ENCODE measurements around the gene CFAP46. TPM values are rescaled to one million over a fixed set of nuclear protein-coding genes. Genes with fewer than 3 reads are reported as not detected.

The CFAP46 gene
- polyA plus RNA-seq, 3 donors = 0.07 TPM; not detected in 2

- Mint-ChIP-seq H3K27me3 (ENCODE audit: low read depth in 3 of 3) (peaks cover 10 to 35% (median 24%) of the 10 kb centered on the region in 3 donors), H3K4me1 (peaks cover 4% of the 10 kb centered on the region), H3K27ac (no peak overlapping the region), H3K4me3 (no peak overlapping the region), H3K36me3 (no peaks in the 10 kb centered on the region), H3K9me3 (peaks cover 0 to 6% (median 2%) of the 10 kb centered on the region in 7 donors)
- Histone ChIP-seq H3K79me2 (ENCODE audit: insufficient read depth, low read length) (no peaks in the 10 kb centered on the region), H3K9ac (ENCODE audit: insufficient read depth, low read length, poor library complexity, severe bottlenecking) (no peak overlapping the region), H3K4me2 (replicated peaks; ENCODE audit: extremely low read depth, low read length, poor library complexity, severe bottlenecking) (no peak overlapping the region), H3K4me3 (replicated peaks in 1 of 3; ENCODE audit: low read depth in 2 of 3, low read length in 3 of 3) (no peak overlapping the region), H4K20me1 (ENCODE audit: insufficient read depth, low read length) (no peaks in the 10 kb centered on the region), H3K27me3 (ENCODE audit: control insufficient read depth in 2 of 2, insufficient read depth in 2 of 2, low read length in 2 of 2) (no peaks in the 10 kb centered on the region), H2AFZ (ENCODE audit: insufficient read depth, low read depth, low read length, poor library complexity, severe bottlenecking) (no peak overlapping the region), H3K4me1 (ENCODE audit: control insufficient read depth in 1 of 2, insufficient read depth in 2 of 2, low read length in 2 of 2) (no peaks in the 10 kb centered on the region), H3K9me3 (replicated peaks in 1 of 2; ENCODE audit: control insufficient read depth in 1 of 2, insufficient read depth in 1 of 2, low read length in 2 of 2) (peaks cover 0 to 4% of the 10 kb centered on the region in 2 donors), H3K36me3 (replicated peaks in 1 of 2; ENCODE audit: control insufficient read depth in 1 of 2, insufficient read depth in 2 of 2, low read length in 2 of 2) (no peaks in the 10 kb centered on the region), H3K27ac (ENCODE audit: low read depth in 1 of 2, low read length in 2 of 2) (no peak overlapping the region)
- TF ChIP-seq CTCF (IDR thresholded peaks at IDR 0.05) = no peak
- DNase-seq = no peak
- WGBS (ENCODE audit: insufficient coverage) = 94% methylated on average over 21 of the region's 22 CpGs
- intact Hi-C loops (cut with micrococcal nuclease) = no loop called here
Measured at GRCh38 chr10:132851451-132851850, 90.9 kb downstream of the CFAP46 start.

- Mint-ChIP-seq H3K27me3 (ENCODE audit: low read depth in 3 of 3) (peaks cover 10 to 35% (median 24%) of the 10 kb centered on the region in 3 donors), H3K4me1 (peaks cover 4% of the 10 kb centered on the region), H3K4me3 (no peak overlapping the region), H3K36me3 (no peaks in the 10 kb centered on the region), H3K9me3 (peaks cover 0 to 5% (median 1%) of the 10 kb centered on the region in 7 donors), H3K27ac (no peak overlapping the region)
- 95% methylated on average over 17 of the region's 17 CpGs for WGBS (ENCODE audit: insufficient coverage)
- intact Hi-C loops (cut with micrococcal nuclease) = no loop called here
- Histone ChIP-seq H3K4me1 (ENCODE audit: control insufficient read depth in 1 of 2, insufficient read depth in 2 of 2, low read length in 2 of 2) (no peaks in the 10 kb centered on the region), H2AFZ (ENCODE audit: insufficient read depth, low read depth, low read length, poor library complexity, severe bottlenecking) (no peak overlapping the region), H3K79me2 (ENCODE audit: insufficient read depth, low read length) (no peaks in the 10 kb centered on the region), H3K4me2 (replicated peaks; ENCODE audit: extremely low read depth, low read length, poor library complexity, severe bottlenecking) (no peak overlapping the region), H3K4me3 (replicated peaks in 1 of 3; ENCODE audit: low read depth in 2 of 3, low read length in 3 of 3) (no peak overlapping the region), H3K27ac (ENCODE audit: low read depth in 1 of 2, low read length in 2 of 2) (no peak overlapping the region), H3K36me3 (replicated peaks in 1 of 2; ENCODE audit: control insufficient read depth in 1 of 2, insufficient read depth in 2 of 2, low read length in 2 of 2) (no peaks in the 10 kb centered on the region), H4K20me1 (ENCODE audit: insufficient read depth, low read length) (no peaks in the 10 kb centered on the region), H3K9ac (ENCODE audit: insufficient read depth, low read length, poor library complexity, severe bottlenecking) (no peak overlapping the region), H3K9me3 (replicated peaks in 1 of 2; ENCODE audit: control insufficient read depth in 1 of 2, insufficient read depth in 1 of 2, low read length in 2 of 2) (peaks cover 0 to 2% of the 10 kb centered on the region in 2 donors), H3K27me3 (ENCODE audit: control insufficient read depth in 2 of 2, insufficient read depth in 2 of 2, low read length in 2 of 2) (no peaks in the 10 kb centered on the region)
- DNase-seq = no peak
- no peak for TF ChIP-seq CTCF (IDR thresholded peaks at IDR 0.05)
Measured at GRCh38 chr10:132850896-132851295, 91.5 kb downstream of the CFAP46 start.

Measured in CD14-positive monocyte (primary cell).